Adrenal gland (tissue), 12 donors: Measurements from ENCODE around the gene ARHGEF16. TPM values are rescaled to one million over a fixed set of nuclear protein-coding genes. Genes with fewer than 3 reads are reported as not detected.

Experiments
- DNase-seq, 7 donors: peaks; one replicate each; pipeline ENCODE4 v3.0.0-alpha.2; 2019 to 2020
- H3K27ac ChIP-seq, 5 donors: fragments of 200-600 bp; sonication (generic) in 4 of 5; 1 replicate in 3 of 5; 2 replicates in 2 of 5; pipeline versions ENCODE4 v1.5.1 to v1.8.0; 2016 to 2020; ENCODE audit warnings: mild to moderate bottlenecking in 1 of 5
- H3K27me3 ChIP-seq: fragments of 200-600 bp; 2 replicates; pipeline ENCODE4 v1.8.0; 2021
- H3K36me3 ChIP-seq, 2 donors: fragments of 200-600 bp; replicated peaks in 1 of 2; 1 replicate in 1 of 2; 2 replicates in 1 of 2; pipeline versions ENCODE4 v1.5.1 to v1.8.0; 2018 to 2022
- H3K4me1 ChIP-seq, 2 donors: fragments of 200-600 bp; replicated peaks in 1 of 2; 1 replicate in 1 of 2; 2 replicates in 1 of 2; pipeline versions ENCODE4 v1.5.1 to v1.8.0; 2018 to 2021
- H3K4me3 ChIP-seq, 4 donors: fragments of 200-600 bp; sonication (generic) in 3 of 4; one replicate each; pipeline ENCODE4 v1.5.1; 2016 to 2018
- H3K9me3 ChIP-seq, 3 donors: fragments of 200-600 bp; sonication (generic) in 1 of 3; replicated peaks in 1 of 3; 1 replicate in 2 of 3; 2 replicates in 1 of 3; pipeline versions ENCODE4 v1.5.1 to v1.8.0; 2016 to 2021
- CTCF ChIP-seq, 6 experiments: fragments of 450-650 bp in 4 of 6; fragments of 200-600 bp in 2 of 6; sonication (generic) in 1 of 6; IDR thresholded peaks; 1 replicate in 5 of 6; 2 replicates in 1 of 6; pipeline versions ENCODE4 v1.5.1 to v1.8.0; 2016 to 2021; ENCODE audit warnings: antibody characterized with exemption in 6 of 6, mild to moderate bottlenecking in 2 of 6, moderate library complexity in 1 of 6
- POLR2A ChIP-seq, 2 donors: fragments of 450-650 bp; IDR thresholded peaks; one replicate each; pipeline ENCODE4 v1.6.1; 2017; ENCODE audit warnings: antibody characterized with exemption in 2 of 2, mild to moderate bottlenecking in 2 of 2, moderate library complexity in 1 of 2
- WGBS, 4 donors: extraction: QIAGEN DNeasy Blood & Tissue Kit in 2 of 4; methylation state at CpG; one replicate each; pipeline versions ENCODE4 v1.1.5 to v1.1.7; 2013 to 2017; 5-methylcytosine and 5-hydroxymethylcytosine counted together
- intact Hi-C, 2 donors: fragments of 100-400 bp; cut with DNase I; formaldehyde crosslinking; loops; one replicate each; pipeline versions ENCODE4 v1.14.1 to v1.15.0; 2022 to 2023
- polyA plus RNA-seq, 3 donors: library from polyadenylated mRNA; stranded (reverse); fragments of 200-250 nt in 2 of 3; fragments of 350-450 nt in 1 of 3; fragmentation: Illumina TruSeq in 1 of 3; extraction: RNeasy Lipid Tissue Mini Kit (QIAGEN cat#74804) in 1 of 3; gene quantifications; one replicate each; pipeline ENCODE4 v1.2.3, GENCODE V29; 2013 to 2014
- total RNA-seq, 9 donors: library from RNA; depleted of rRNA in 4 of 9; stranded (reverse); fragments of >200 nt in 4 of 9; fragments of 120-200 nt in 1 of 9; fragmentation: NEBNext Ultra II Directional in 1 of 9; extraction: Animal tissue kit (Norgen Biotek cat#: 25700) in 1 of 9; gene quantifications; one replicate each; pipeline versions ENCODE4 v1.1.0 to v1.2.4, GENCODE V29; 2013 to 2023
- donor health status: healthy with polysubstance abuse.
- donor health status: Bipolar disorder and iron deficiency.
- donor health status: DM: yes; HTN: yes; CAD: no.
- donor health status: DM: no; HTN: no; CAD: no.
- donor health status: DM: no; HTN: no; CAD: no.
- donor health status: DM: yes; HTN: yes; CAD: no.

ARHGEF16 gene
- total and polyA plus RNA-seq, 12 donors, result 0.11 to 3.1 (median 0.83) TPM

- intact Hi-C loops, result no loop called here
- Histone ChIP-seq H3K4me1 (no peaks in the 10 kb centered on the region), H3K36me3 (no peaks in the 10 kb centered on the region), H3K4me3 (no peak overlapping the region), H3K27me3 (peaks cover 3% of the 10 kb centered on the region), H3K9me3 (no peaks in the 10 kb centered on the region), H3K27ac (no peak overlapping the region)
- WGBS, 4 donors, result 70 to 84% (median 72%) methylated on average over 9 to 30 of the region's 30 CpGs
- TF ChIP-seq CTCF (IDR thresholded peaks at IDR 0.05) (no peak), POLR2A (IDR thresholded peaks at IDR 0.05) (no peak)
- DNase-seq, result no peak
Measured at GRCh38 chr1:3479511-3480368, 25.3 kb downstream of the ARHGEF16 start.

GRCh38 chr1:3480369-3480719 lies 25.9 kb downstream of the ARHGEF16 start:
- no peak overlapping the region for H3K4me3 ChIP-seq
- TF ChIP-seq POLR2A (IDR thresholded peaks at IDR 0.05) (no peak), CTCF (IDR thresholded peaks at IDR 0.05) (no peak)
- H3K4me1 ChIP-seq, result no peaks in the 10 kb centered on the region
- H3K27ac ChIP-seq, result no peak overlapping the region
- H3K36me3 ChIP-seq, result no peaks in the 10 kb centered on the region
- WGBS, 4 donors, result 75 to 90% (median 84%) methylated on average over 2 to 21 of the region's 21 CpGs
- H3K9me3 ChIP-seq, result no peaks in the 10 kb centered on the region
- intact Hi-C loops, result no loop called here
- peaks cover 3% of the 10 kb centered on the region for H3K27me3 ChIP-seq
- no peak for DNase-seq

GRCh38 chr1:3481046-3481445 lies 26.6 kb downstream of the ARHGEF16 start:
- WGBS, 4 donors, result 60 to 69% (median 64%) methylated on average over 6 to 15 of the region's 15 CpGs
- H3K9me3 ChIP-seq, result no peaks in the 10 kb centered on the region
- no peak for TF ChIP-seq POLR2A (IDR thresholded peaks at IDR 0.05)
- no peak for TF ChIP-seq CTCF (IDR thresholded peaks at IDR 0.05)

GRCh38 chr1:3481836-3482375 lies 27.4 kb downstream of the ARHGEF16 start:
- DNase-seq, result no peak
- Histone ChIP-seq H3K36me3 (no peaks in the 10 kb centered on the region), H3K9me3 (no peaks in the 10 kb centered on the region), H3K4me1 (no peaks in the 10 kb centered on the region), H3K4me3 (no peak overlapping the region), H3K27ac (no peak overlapping the region), H3K27me3 (peaks cover 3% of the 10 kb centered on the region)
- intact Hi-C loops, result no loop called here
- TF ChIP-seq POLR2A (IDR thresholded peaks at IDR 0.05), result no peak
- TF ChIP-seq CTCF (IDR thresholded peaks at IDR 0.05), result no peak
- 56 to 80% (median 68%) methylated on average over 3 to 20 of the region's 20 CpGs for WGBS, 4 donors

More at GRCh38 chr1:3481046-3481445, 26.6 kb downstream of the ARHGEF16 start:
- no peak for DNase-seq
- no peak overlapping the region for H3K27ac ChIP-seq
- no peak overlapping the region for H3K4me3 ChIP-seq
- H3K4me1 ChIP-seq, result no peaks in the 10 kb centered on the region
- intact Hi-C loops, result no loop called here
- H3K36me3 ChIP-seq, result no peaks in the 10 kb centered on the region
- H3K27me3 ChIP-seq, result peaks cover 3% of the 10 kb centered on the region
